Kidney (tissue), 14 donors: ENCODE measurements around the gene RAC3. TPM values are rescaled to one million over a fixed set of nuclear protein-coding genes. Genes with fewer than 3 reads are reported as not detected.

Source experiments
- DNase-seq, 5 donors: peaks; one replicate each; pipeline ENCODE4 v3.0.0-alpha.2; 2013 to 2020
- FAIRE-seq: peaks from 2 replicates; lab custom pipeline; 2012; peaks lifted over from hg19 to GRCh38; lab: Jason Lieb, UNC
- H3K27ac ChIP-seq, 2 donors: one replicate each; pipeline ENCODE4 v1.7.0; 2013; ENCODE audit warnings: low read depth in 2 of 2, low read length in 2 of 2, inconsistent platforms in 1 of 2
- H3K27me3 ChIP-seq: one replicate; pipeline ENCODE4 v1.7.1; 2013; ENCODE audit warnings: low read length, inconsistent platforms; ENCODE audit not compliant: control insufficient read depth, insufficient read depth
- H3K36me3 ChIP-seq, 3 donors: one replicate each; pipeline versions ENCODE4 v1.7.0 to v1.7.1; 2013; ENCODE audit warnings: low read length in 3 of 3, control low read depth in 1 of 3, inconsistent platforms in 1 of 3; ENCODE audit not compliant: insufficient read depth in 3 of 3, control insufficient read depth in 2 of 3
- H3K4me1 ChIP-seq, 3 donors: one replicate each; pipeline versions ENCODE4 v1.7.0 to v1.7.1; 2013; ENCODE audit warnings: low read length in 3 of 3, inconsistent platforms in 1 of 3, low read depth in 1 of 3; ENCODE audit not compliant: control insufficient read depth in 2 of 3, insufficient read depth in 2 of 3
- H3K4me3 ChIP-seq, 3 donors: one replicate each; pipeline versions ENCODE4 v1.7.0 to v1.8.1; 2013; ENCODE audit warnings: low read length in 3 of 3, control low read depth in 1 of 3, inconsistent platforms in 1 of 3
- H3K9ac ChIP-seq, 3 donors: one replicate each; pipeline versions ENCODE4 v1.7.0 to v1.7.1; 2013; ENCODE audit warnings: low read length in 3 of 3, control low read depth in 1 of 3, inconsistent platforms in 1 of 3
- H3K9me3 ChIP-seq, 3 donors: one replicate each; pipeline versions ENCODE4 v1.7.0 to v1.7.1; 2013; ENCODE audit warnings: low read length in 3 of 3, control low read depth in 1 of 3, inconsistent platforms in 1 of 3; ENCODE audit not compliant: control insufficient read depth in 2 of 3, insufficient read depth in 1 of 3
- CTCF ChIP-seq: IDR thresholded peaks from 3 replicates; pipeline ENCODE4 v1.5.1; 2012; ENCODE audit warnings: mild to moderate bottlenecking, moderate library complexity, borderline replicate concordance; ENCODE audit not compliant: insufficient read depth; ENCODE audit errors: extremely low read depth
- intact Hi-C: fragments of 100-400 bp; cut with DNase I; formaldehyde crosslinking; loops from one replicate; pipeline ENCODE4 v1.11.1; 2022
- polyA plus RNA-seq: library from polyadenylated mRNA; stranded (reverse); fragments of 350-450 nt; fragmentation: Illumina TruSeq; extraction: RNeasy Lipid Tissue Mini Kit (QIAGEN cat#74804); gene quantifications from one replicate; pipeline ENCODE4 v1.2.3, GENCODE V29; 2014; ENCODE audit warnings: low read depth, low replicate concordance; ENCODE audit not compliant: insufficient read depth
- total RNA-seq: library from RNA; stranded (reverse); fragmentation: NEBNext Ultra II Directional; extraction: Animal tissue kit (Norgen Biotek cat#: 25700); gene quantifications from one replicate; pipeline ENCODE4 v1.2.1, GENCODE V29; 2021
- donor health status: control.
- donor health status: control.
- donor health status: control.
- donor health status: control.
- donor health status: control.
- donor health status: DM: yes; HTN: yes; CAD: no.
- donor health status: Normal renal cell carcinoma (clear cell type).

RAC3 gene
- total and polyA plus RNA-seq, 2 donors from 2014 or later: 2.6 to 13.1 TPM

GRCh38 chr17:82007495-82008257 is 23.8 kb upstream of the RAC3 start:
- DNase-seq: no peak
- peaks cover 0 to 3% (median 0%) of the 10 kb centered on the region in 3 donors for H3K4me1 ChIP-seq
- H3K9me3 ChIP-seq: no peaks in the 10 kb centered on the region
- no peak overlapping the region for H3K4me3 ChIP-seq
- intact Hi-C loops: no loop called here
- no peak for TF ChIP-seq CTCF
- H3K27ac ChIP-seq: no peak overlapping the region
- FAIRE-seq: no peak
- H3K27me3 ChIP-seq: no peaks in the 10 kb centered on the region
- no peaks in the 10 kb centered on the region for H3K36me3 ChIP-seq
- no peak overlapping the region for H3K9ac ChIP-seq

- Histone ChIP-seq H3K27ac (no peak overlapping the region), H3K27me3 (no peaks in the 10 kb centered on the region), H3K9me3 (no peaks in the 10 kb centered on the region), H3K9ac (no peak overlapping the region), H3K4me3 (no peak overlapping the region), H3K4me1 (peaks cover 0 to 1% (median 0%) of the 10 kb centered on the region in 3 donors), H3K36me3 (no peaks in the 10 kb centered on the region)
- DNase-seq (no peak), FAIRE-seq (no peak)
- no peak for TF ChIP-seq CTCF
- intact Hi-C loops: no loop called here
Measured at GRCh38 chr17:82008258-82008940, 23.1 kb upstream of the RAC3 start.

GRCh38 chr17:82008941-82009405 is 22.5 kb upstream of the RAC3 start:
- H3K27ac ChIP-seq: no peak overlapping the region
- no peaks in the 10 kb centered on the region for H3K27me3 ChIP-seq
- H3K9me3 ChIP-seq: no peaks in the 10 kb centered on the region
- no peaks in the 10 kb centered on the region for H3K36me3 ChIP-seq
- DNase-seq (no peak), FAIRE-seq (no peak)
- intact Hi-C loops: no loop called here
- no peak for TF ChIP-seq CTCF
- no peaks in the 10 kb centered on the region for H3K4me1 ChIP-seq
- no peak overlapping the region for H3K4me3 ChIP-seq
- no peak overlapping the region for H3K9ac ChIP-seq
